Sigmoid colon (tissue), 4 donors: Measurements from ENCODE around the gene RNF166.

Source experiments
- CTCF ChIP-seq, 4 experiments: fragments of 450-650 bp in 3 of 4; fragments of 200-600 bp in 1 of 4; IDR thresholded peaks; one replicate each; pipeline ENCODE4 v1.5.1; 2016 to 2019; ENCODE audit warnings: antibody characterized with exemption in 4 of 4, mild to moderate bottlenecking in 3 of 4, moderate library complexity in 2 of 4
- POLR2A ChIP-seq, 2 donors: fragments of 450-650 bp; IDR thresholded peaks; one replicate each; pipeline ENCODE4 v1.6.1; 2016; ENCODE audit warnings: antibody characterized with exemption in 2 of 2, mild to moderate bottlenecking in 2 of 2, moderate library complexity in 2 of 2
- POLR2AphosphoS5 ChIP-seq, 4 donors: sonication (generic); formaldehyde crosslinking; IDR thresholded peaks; one replicate each; pipeline ENCODE4 v1.6.1; 2017; ENCODE audit warnings: antibody characterized with exemption in 4 of 4

GRCh38 chr16:88725609-88726407, 19.6 kb upstream of the RNF166 start:
- no peak for TF ChIP-seq CTCF (IDR thresholded peaks at IDR 0.05)
- TF ChIP-seq POLR2A (IDR thresholded peaks at IDR 0.05): no peak
- no peak for TF ChIP-seq POLR2AphosphoS5 (IDR thresholded peaks at IDR 0.05)
